Measurements from ENCODE around the gene C15orf61. TPM values are rescaled to one million over a fixed set of nuclear protein-coding genes. Genes with fewer than 3 reads are reported as not detected.

C15orf61 gene
- total RNA-seq, 2 donors from 2014 or later = 13.6 to 15.0 TPM

GRCh38 chr15:67480741-67481140 lies 40.2 kb upstream of the C15orf61 start:
- Histone ChIP-seq H3K27me3 (replicated peaks; ENCODE audit: insufficient read depth) (no peaks in the 10 kb centered on the region), H3K4me1 (replicated peaks) (no peaks in the 10 kb centered on the region), H3K36me3 (no peaks in the 10 kb centered on the region), H3K27ac (no peak overlapping the region), H3K9me3 (no peaks in the 10 kb centered on the region), H3K4me3 (no peak overlapping the region)
- intact Hi-C loops (cut with DNase I) = no loop called here
- TF ChIP-seq CTCF (IDR thresholded peaks at IDR 0.05) = no peak
- 22% methylated on average over 1 of the region's 1 CpG for WGBS
- no peak for DNase-seq (ENCODE audit: low spot score)

- intact Hi-C loops (cut with DNase I) = no loop called here
- H3K9me3 ChIP-seq = no peaks in the 10 kb centered on the region
- DNase-seq (ENCODE audit: low spot score) = no peak
- WGBS = 93% methylated on average over 2 of the region's 2 CpGs
- TF ChIP-seq POLR2A (IDR thresholded peaks at IDR 0.05) (no peak), POLR2AphosphoS5 (IDR thresholded peaks at IDR 0.05) (no peak), CTCF (IDR thresholded peaks at IDR 0.05) (no peak)
- no peak overlapping the region for H3K4me3 ChIP-seq
- no peaks in the 10 kb centered on the region for H3K27me3 ChIP-seq (replicated peaks; ENCODE audit: insufficient read depth)
- H3K27ac ChIP-seq = no peak overlapping the region
- no peaks in the 10 kb centered on the region for H3K36me3 ChIP-seq
- H3K4me1 ChIP-seq (replicated peaks) = no peaks in the 10 kb centered on the region
Measured at GRCh38 chr15:67481680-67482079, 39.3 kb upstream of the C15orf61 start.

- intact Hi-C loops (cut with DNase I) = no loop called here
- Histone ChIP-seq H3K9me3 (no peaks in the 10 kb centered on the region), H3K27ac (no peak overlapping the region), H3K36me3 (no peaks in the 10 kb centered on the region), H3K4me3 (no peak overlapping the region), H3K4me1 (replicated peaks) (no peaks in the 10 kb centered on the region), H3K27me3 (replicated peaks; ENCODE audit: insufficient read depth) (no peaks in the 10 kb centered on the region)
- DNase-seq (ENCODE audit: low spot score) = no peak
- no peak for TF ChIP-seq CTCF (IDR thresholded peaks at IDR 0.05)
- no peak for TF ChIP-seq POLR2A (IDR thresholded peaks at IDR 0.05)
- TF ChIP-seq POLR2AphosphoS5 (IDR thresholded peaks at IDR 0.05) = no peak
- WGBS = 100% methylated on average over 1 of the region's 1 CpG
Measured at GRCh38 chr15:67495585-67495984, 25.3 kb upstream of the C15orf61 start.

- no peaks in the 10 kb centered on the region for H3K27me3 ChIP-seq (replicated peaks; ENCODE audit: insufficient read depth)
- H3K9me3 ChIP-seq = no peaks in the 10 kb centered on the region
- TF ChIP-seq CTCF (IDR thresholded peaks at IDR 0.05) (peak in 3 of 4 experiments; percentile 14 to 48 (median 35)), POLR2A (IDR thresholded peaks at IDR 0.05) (no peak)
- H3K4me3 ChIP-seq = no peak overlapping the region
- 26% methylated on average over 2 of the region's 2 CpGs for WGBS
- no peak for DNase-seq (ENCODE audit: low spot score)
- intact Hi-C loops (cut with DNase I) = loop anchor here (2.0 kb wide), 1 partner anchor 335 kb away; no protein-coding TSS in a partner anchor
- H3K36me3 ChIP-seq = no peaks in the 10 kb centered on the region
- no peak overlapping the region for H3K27ac ChIP-seq
- no peaks in the 10 kb centered on the region for H3K4me1 ChIP-seq (replicated peaks)
Measured at GRCh38 chr15:67501177-67501835, 19.6 kb upstream of the C15orf61 start.

GRCh38 chr15:67501836-67502461 lies 19.0 kb upstream of the C15orf61 start:
- no peaks in the 10 kb centered on the region for H3K27me3 ChIP-seq (replicated peaks; ENCODE audit: insufficient read depth)
- TF ChIP-seq POLR2A (IDR thresholded peaks at IDR 0.05) (no peak), CTCF (IDR thresholded peaks at IDR 0.05) (no peak), POLR2AphosphoS5 (IDR thresholded peaks at IDR 0.05) (no peak)
- intact Hi-C loops (cut with DNase I) = loop anchor here (2.0 kb wide), 1 partner anchor 335 kb away; no protein-coding TSS in a partner anchor
- 69% methylated on average over 13 of the region's 13 CpGs for WGBS
- no peak overlapping the region for H3K4me3 ChIP-seq
- no peaks in the 10 kb centered on the region for H3K9me3 ChIP-seq
- DNase-seq (ENCODE audit: low spot score) = no peak
- H3K27ac ChIP-seq = no peak overlapping the region
- H3K4me1 ChIP-seq (replicated peaks) = no peaks in the 10 kb centered on the region
- no peaks in the 10 kb centered on the region for H3K36me3 ChIP-seq
